Measurements from ENCODE around the gene UBQLN4.

DNA sequence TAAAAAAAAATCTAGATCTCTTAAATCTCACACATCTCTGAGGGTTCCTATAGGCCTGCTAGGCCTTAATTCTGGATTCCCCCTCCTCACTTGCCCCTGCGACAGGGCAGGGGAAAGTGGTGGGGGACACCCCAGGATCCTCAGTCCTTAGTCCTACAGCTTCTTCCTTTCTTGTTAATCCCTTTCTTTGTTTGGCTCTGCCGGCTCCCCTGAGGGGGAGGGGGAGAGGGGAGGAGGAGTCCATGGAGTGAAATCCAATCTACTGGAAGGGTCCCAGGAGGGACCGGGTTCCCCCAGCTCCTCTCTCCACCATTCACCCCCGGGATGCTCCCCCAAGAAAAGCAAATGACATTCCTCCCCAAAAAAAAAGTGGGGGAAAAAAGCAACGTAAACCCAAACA, 20.1 kb upstream of the UBQLN4 start:
- TF ChIP-seq, protein P1, sequence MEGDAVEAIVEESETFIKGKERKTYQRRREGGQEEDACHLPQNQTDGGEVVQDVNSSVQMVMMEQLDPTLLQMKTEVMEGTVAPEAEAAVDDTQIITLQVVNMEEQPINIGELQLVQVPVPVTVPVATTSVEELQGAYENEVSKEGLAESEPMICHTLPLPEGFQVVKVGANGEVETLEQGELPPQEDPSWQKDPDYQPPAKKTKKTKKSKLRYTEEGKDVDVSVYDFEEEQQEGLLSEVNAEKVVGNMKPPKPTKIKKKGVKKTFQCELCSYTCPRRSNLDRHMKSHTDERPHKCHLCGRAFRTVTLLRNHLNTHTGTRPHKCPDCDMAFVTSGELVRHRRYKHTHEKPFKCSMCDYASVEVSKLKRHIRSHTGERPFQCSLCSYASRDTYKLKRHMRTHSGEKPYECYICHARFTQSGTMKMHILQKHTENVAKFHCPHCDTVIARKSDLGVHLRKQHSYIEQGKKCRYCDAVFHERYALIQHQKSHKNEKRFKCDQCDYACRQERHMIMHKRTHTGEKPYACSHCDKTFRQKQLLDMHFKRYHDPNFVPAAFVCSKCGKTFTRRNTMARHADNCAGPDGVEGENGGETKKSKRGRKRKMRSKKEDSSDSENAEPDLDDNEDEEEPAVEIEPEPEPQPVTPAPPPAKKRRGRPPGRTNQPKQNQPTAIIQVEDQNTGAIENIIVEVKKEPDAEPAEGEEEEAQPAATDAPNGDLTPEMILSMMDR (conservative IDR thresholded peaks at IDR 0.05; ENCODE audit: low read depth, low read length): no peak
- no peak for TF ChIP-seq EZH2 (IDR thresholded peaks at IDR 0.05; ENCODE audit: borderline replicate concordance, low read depth, low read length, poor library complexity, severe bottlenecking)

Measured in A673 (cell line).